A673 (cell line): ENCODE data around the gene PRLR. TPM values are rescaled to one million over a fixed set of nuclear protein-coding genes. Genes with fewer than 3 reads are reported as not detected.

Experiments used
- BruUV-seq: library from RNA; stranded (reverse); fragments of 400-500 nt; replicated peaks from 2 replicates; lab custom pipeline; 2021; lab: Mats Ljungman, UMichigan
- CTCF ChIA-PET: fragments of 300-600 bp; sonication (Branson Sonifier 250); formaldehyde crosslinking; loops from one replicate; lab custom pipeline; 2022; ENCODE audit warnings: antibody characterized with exemption; lab: Charles Lee
- POLR2A ChIA-PET: fragments of 300-600 bp; sonication (Branson Sonifier 250); formaldehyde crosslinking; loops from one replicate; lab custom pipeline; 2022; ENCODE audit warnings: antibody characterized with exemption; ENCODE audit not compliant: low non-redundant PET; lab: Charles Lee
- DNase-seq: peaks from one replicate; pipeline ENCODE4 v3.0.0-alpha.2; 2015; ENCODE audit warnings: low spot score
- H3K27ac ChIP-seq: fragments of 200-600 bp; sonication (generic); 2 replicates; pipeline ENCODE4 v1.5.1; 2016; ENCODE audit warnings: mixed run types, low read depth, mild to moderate bottlenecking, mixed read lengths, antibody characterized with exemption, low read length; ENCODE audit not compliant: poor library complexity, severe bottlenecking
- H3K27me3 ChIP-seq: fragments of 200-600 bp; sonication (generic); replicated peaks from 2 replicates; pipeline ENCODE4 v1.6.1; 2017; ENCODE audit warnings: mixed run types, low read depth, mild to moderate bottlenecking, mixed read lengths, antibody characterized with exemption, low read length; ENCODE audit not compliant: insufficient read depth, poor library complexity
- H3K36me3 ChIP-seq: fragments of 200-600 bp; sonication (generic); 2 replicates; pipeline ENCODE4 v1.6.1; 2016; ENCODE audit warnings: mixed run types, mild to moderate bottlenecking, mixed read lengths, antibody characterized with exemption, low read length; ENCODE audit not compliant: insufficient read depth, poor library complexity, severe bottlenecking
- H3K4me1 ChIP-seq: fragments of 200-600 bp; sonication (generic); 2 replicates; pipeline ENCODE4 v1.6.1; 2017; ENCODE audit warnings: mixed run types, mild to moderate bottlenecking, mixed read lengths, antibody characterized with exemption, low read length; ENCODE audit not compliant: insufficient read depth, poor library complexity, severe bottlenecking
- H3K4me3 ChIP-seq: fragments of 200-600 bp; sonication (generic); 2 replicates; pipeline ENCODE4 v1.5.1; 2016; ENCODE audit warnings: low read depth, mixed run types, mild to moderate bottlenecking, mixed read lengths, low read length; ENCODE audit not compliant: poor library complexity, severe bottlenecking
- H3K9me3 ChIP-seq: fragments of 200-600 bp; sonication (generic); 2 replicates; pipeline ENCODE4 v1.6.1; 2016; ENCODE audit warnings: mixed run types, low read depth, mild to moderate bottlenecking, mixed read lengths, antibody characterized with exemption, low read length; ENCODE audit not compliant: poor library complexity, severe bottlenecking
- CTCF ChIP-seq: fragments of 300-800, 200-600 bp; sonication (generic); conservative IDR thresholded peaks from 2 replicates; pipeline ENCODE4 v1.5.1; 2017; ENCODE audit warnings: low read depth, mild to moderate bottlenecking, antibody characterized with exemption, low read length, moderate library complexity, mixed read lengths
- EZH2 ChIP-seq: fragments of 200-600 bp; sonication (generic); IDR thresholded peaks from 2 replicates; pipeline ENCODE4 v1.6.1; 2017; ENCODE audit warnings: borderline replicate concordance, low read depth, mild to moderate bottlenecking, mixed read lengths, antibody characterized with exemption, low read length; ENCODE audit not compliant: poor library complexity, severe bottlenecking
- intact Hi-C: fragments of 100-400 bp; cut with micrococcal nuclease; formaldehyde crosslinking; loops from one replicate; pipeline ENCODE4 v1.10.0; 2022; ENCODE audit not compliant: unreplicated experiment
- total RNA-seq: library from RNA; stranded (reverse); gene quantifications from 2 replicates; pipeline ENCODE4 v1.2.3, GENCODE V29; 2021

Gene PRLR
- total RNA-seq, 1 experiment from 2014 or later: not detected

DNA sequence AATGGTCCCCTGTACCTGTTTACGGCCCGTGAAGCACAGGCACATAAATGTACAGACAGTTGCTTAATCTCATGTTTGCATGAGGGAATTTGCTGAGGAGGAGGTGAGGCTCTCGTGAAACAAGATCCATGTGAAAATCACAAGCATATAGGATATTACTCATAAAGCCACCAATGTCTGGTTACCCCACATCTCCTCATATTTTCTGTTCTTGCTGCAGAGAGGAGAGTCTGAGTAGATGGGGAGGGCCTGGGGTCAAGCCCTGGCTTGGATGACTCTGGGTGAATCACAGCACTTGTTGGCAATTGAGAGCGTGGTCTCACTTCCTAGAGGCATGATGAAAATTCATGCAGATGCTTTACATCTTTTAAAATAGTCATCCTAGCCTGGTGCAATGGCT is 183.5 kb downstream of the PRLR start:
- Histone ChIP-seq H3K36me3 (no peaks in the 10 kb centered on the region), H3K27me3 (peaks cover 10% of the 10 kb centered on the region), H3K4me3 (no peak overlapping the region), H3K4me1 (no peaks in the 10 kb centered on the region), H3K9me3 (no peaks in the 10 kb centered on the region), H3K27ac (no peak overlapping the region)
- no peak for DNase-seq
- no TSS peak for BruUV-seq
- ChIA-PET CTCF (no interaction called here), POLR2A (no interaction called here)
- TF ChIP-seq CTCF (no peak), EZH2 (no peak)
- intact Hi-C loops: no loop called here

GRCh38 chr5:35045280-35045679 is 185.0 kb downstream of the PRLR start:
- Histone ChIP-seq H3K36me3 (no peaks in the 10 kb centered on the region), H3K4me1 (no peaks in the 10 kb centered on the region), H3K4me3 (no peak overlapping the region), H3K9me3 (no peaks in the 10 kb centered on the region), H3K27ac (no peak overlapping the region), H3K27me3 (peaks cover 25% of the 10 kb centered on the region)
- CTCF ChIA-PET: no interaction called here
- no TSS peak for BruUV-seq
- DNase-seq: no peak
- intact Hi-C loops: no loop called here
- POLR2A ChIA-PET: no interaction called here
- no peak for TF ChIP-seq EZH2
- no peak for TF ChIP-seq CTCF

GRCh38 chr5:35044649-35045048 is 185.6 kb downstream of the PRLR start:
- Histone ChIP-seq H3K4me3 (no peak overlapping the region), H3K36me3 (no peaks in the 10 kb centered on the region), H3K27ac (no peak overlapping the region), H3K4me1 (no peaks in the 10 kb centered on the region), H3K9me3 (no peaks in the 10 kb centered on the region), H3K27me3 (peaks cover 29% of the 10 kb centered on the region)
- BruUV-seq: no TSS peak
- DNase-seq: no peak
- intact Hi-C loops: no loop called here
- POLR2A ChIA-PET: no interaction called here
- CTCF ChIA-PET: no interaction called here
- no peak for TF ChIP-seq CTCF
